ENCODE results near the gene IFNLR1. TPM values are rescaled to one million over a fixed set of nuclear protein-coding genes. Genes with fewer than 3 reads are reported as not detected.

The IFNLR1 gene
- total and polyA plus RNA-seq, 2 of the 8 experiments (the other 6 are each of a cell fraction or from before 2014, with no cell fraction given) = 6.8 to 10.1 TPM

DNA sequence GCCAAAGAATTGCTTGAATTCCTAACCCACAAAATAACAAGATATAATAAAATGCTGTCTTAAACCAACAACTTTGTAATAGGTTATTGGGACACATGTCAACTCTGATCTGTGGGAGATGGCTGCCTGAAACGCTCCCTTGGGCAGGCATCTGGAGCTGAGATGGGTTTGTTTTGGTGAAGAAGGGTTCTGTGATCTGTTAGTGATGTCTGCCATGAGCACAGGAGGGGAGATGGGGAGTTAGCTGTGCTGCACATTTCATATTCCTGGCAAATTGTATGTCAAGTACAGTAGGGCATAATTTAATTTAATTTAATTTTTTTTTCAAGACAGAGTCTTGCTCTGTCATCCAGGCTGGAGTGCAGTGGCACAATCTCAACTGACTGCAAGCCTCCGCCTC is 34.2 kb upstream of the IFNLR1 start:
- no peak for FAIRE-seq
- DNase-seq (ENCODE audit: low read depth in 1 of 2, low spot score in 2 of 2) = no peak
- Histone ChIP-seq H3K14ac (ENCODE audit: insufficient read length) (no peak overlapping the region), H3K9me3 (ENCODE audit: insufficient read depth in 2 of 2, low read depth in 1 of 2, low read length in 1 of 2) (no peaks in the 10 kb centered on the region), H2BK120ac (replicated peaks; ENCODE audit: low read depth, low read length) (no peak overlapping the region), H2AK5ac (ENCODE audit: low read depth, low read length) (no peak overlapping the region), H4K20me1 (replicated peaks in 1 of 2; ENCODE audit: control insufficient read depth in 1 of 2, insufficient read depth in 2 of 2, low read length in 2 of 2) (no peaks in the 10 kb centered on the region), H3K4me1 (replicated peaks in 1 of 4; ENCODE audit: control insufficient read depth in 3 of 4, insufficient read depth in 4 of 4, low read length in 3 of 4) (peaks cover 0 to 3% (median 1%) of the 10 kb centered on the region in 4 experiments; a peak in 3 of 7 replicates), H2AFZ (ENCODE audit: low read length) (no peak overlapping the region), H3K23me2 (ENCODE audit: low read depth, low read length) (no peaks in the 10 kb centered on the region), H3K4ac (replicated peaks; ENCODE audit: insufficient read length, low read depth, low read length) (no peak overlapping the region), H3K9ac (replicated peaks in 1 of 4; ENCODE audit: extremely low read depth in 1 of 4, low read depth in 3 of 4, low read length in 3 of 4) (no peak overlapping the region), H3K4me3 (ENCODE audit: extremely low read depth in 1 of 4, insufficient read depth in 2 of 4, low read depth in 3 of 4, low read length in 4 of 4) (no peak overlapping the region), H3K56ac (replicated peaks; ENCODE audit: insufficient read length, low read depth, low read length) (no peak overlapping the region), H3K27ac (ENCODE audit: low read depth, low read length) (no peak overlapping the region), H3K23ac (ENCODE audit: insufficient read length) (no peak overlapping the region), H2BK20ac (ENCODE audit: low read length) (no peak overlapping the region), H3K36me3 (ENCODE audit: control insufficient read depth in 2 of 4, insufficient read depth in 4 of 4, low read length in 3 of 4) (no peaks in the 10 kb centered on the region), H2BK12ac (ENCODE audit: low read depth, low read length) (no peak overlapping the region), H3K79me2 (ENCODE audit: control insufficient read depth in 1 of 2, insufficient read depth in 2 of 2, low read length in 2 of 2) (no peaks in the 10 kb centered on the region), H4K5ac (ENCODE audit: insufficient read length, low read depth, low read length) (no peak overlapping the region), H3K27me3 (replicated peaks in 1 of 4; ENCODE audit: control insufficient read depth in 3 of 4, extremely low read depth in 1 of 4, insufficient read depth in 3 of 4, low read length in 3 of 4) (no peaks in the 10 kb centered on the region; a peak in 1 of 7 replicates), H2BK5ac (ENCODE audit: low read depth, low read length) (no peak overlapping the region), H3K79me1 (ENCODE audit: low read depth, low read length) (no peaks in the 10 kb centered on the region), H3K18ac (ENCODE audit: extremely low read depth, low read length) (no peak overlapping the region), H4K91ac (replicated peaks; ENCODE audit: insufficient read length, low read length) (no peak overlapping the region), H4K8ac (ENCODE audit: extremely low read depth, insufficient read depth, low read length) (no peak overlapping the region), H2BK15ac (ENCODE audit: low read length) (no peak overlapping the region), H3K4me2 (ENCODE audit: insufficient read depth in 1 of 2, low read depth in 2 of 2, low read length in 2 of 2) (no peak overlapping the region)
- TF ChIP-seq KDM1A (IDR thresholded peaks at IDR 0.05; ENCODE audit: borderline replicate concordance, low read length) (no peak), CBX8 (IDR thresholded peaks at IDR 0.05; ENCODE audit: borderline replicate concordance, low read depth, low read length) (no peak), MAX (IDR thresholded peaks at IDR 0.05) (no peak)
- POLR2A ChIA-PET (ENCODE audit: partially characterized antibody) = no interaction called here
- CTCF ChIA-PET (ENCODE audit: partially characterized antibody) = interaction anchor here (0.7 to 4.2 kb wide), 6 partner anchors 13 to 170 kb away, joined by 3 to 23 read pairs (median 10); no protein-coding TSS in a partner anchor
- WGBS, 2 experiments (ENCODE audit: extremely low coverage in 1 of 2, insufficient coverage in 1 of 2, insufficient read length in 1 of 2, insufficient replicate concordance in 2 of 2, low coverage in 1 of 2, low lambda C conversion rate in 2 of 2, missing lambda C conversion rate in 1 of 2) = 84% methylated on average over 2 of the region's 2 CpGs; no CpG with 5 or more reads in 1 of the 2 experiments

Measured in H1 (cell line).